Left ventricle myocardium inferior (tissue), 1 donor: Measurements from ENCODE around the gene RENBP. TPM values are rescaled to one million over a fixed set of nuclear protein-coding genes. Genes with fewer than 3 reads are reported as not detected.

ENCODE experiments used
- DNase-seq: peaks from one replicate; pipeline ENCODE4 v3.0.0-alpha.2; 2020
- H3K27ac ChIP-seq: fragments of 200-600 bp; replicated peaks from 2 replicates; pipeline ENCODE4 v1.8.0; 2021
- H3K27me3 ChIP-seq: fragments of 200-600 bp; 2 replicates; pipeline ENCODE4 v1.8.0; 2021; ENCODE audit warnings: low read depth
- H3K36me3 ChIP-seq: fragments of 200-600 bp; 2 replicates; pipeline ENCODE4 v1.8.0; 2021
- H3K4me1 ChIP-seq: fragments of 200-600 bp; 2 replicates; pipeline ENCODE4 v1.8.0; 2021
- H3K4me3 ChIP-seq: fragments of 200-600 bp; 2 replicates; pipeline ENCODE4 v1.8.0; 2021; ENCODE audit warnings: mild to moderate bottlenecking, moderate library complexity
- H3K9me3 ChIP-seq: fragments of 200-600 bp; replicated peaks from 2 replicates; pipeline ENCODE4 v1.8.0; 2021
- CTCF ChIP-seq: fragments of 200-600 bp; IDR thresholded peaks from 2 replicates; pipeline ENCODE4 v1.8.0; 2021; ENCODE audit warnings: antibody characterized with exemption, mild to moderate bottlenecking, borderline replicate concordance
- intact Hi-C: fragments of 100-400 bp; cut with micrococcal nuclease; formaldehyde crosslinking; loops from one replicate; pipeline ENCODE4 v1.11.0; 2022
- total RNA-seq: library from RNA; stranded (reverse); fragmentation: NEBNext Ultra II Directional; extraction: Animal tissue kit (Norgen Biotek cat#: 25700); gene quantifications from one replicate; pipeline ENCODE4 v1.2.1, GENCODE V29; 2021
- donor health status: DM: no; HTN: yes; CAD: no; lungs with severe emphysema.

Gene RENBP
- total RNA-seq, 1 donor from 2014 or later, result 7.5 TPM

GRCh38 chrX:153989973-153990655, 45.7 kb upstream of the RENBP start:
- no peaks in the 10 kb centered on the region for H3K4me1 ChIP-seq

GRCh38 chrX:153988493-153988892, 44.0 kb upstream of the RENBP start:
- no peak for DNase-seq
- H3K4me3 ChIP-seq, result no peak overlapping the region
- intact Hi-C loops, result no loop called here
- H3K36me3 ChIP-seq, result no peaks in the 10 kb centered on the region
- no peak for TF ChIP-seq CTCF
- no peaks in the 10 kb centered on the region for H3K27me3 ChIP-seq
- H3K4me1 ChIP-seq, result no peaks in the 10 kb centered on the region
- no peaks in the 10 kb centered on the region for H3K9me3 ChIP-seq
- no peak overlapping the region for H3K27ac ChIP-seq

More at GRCh38 chrX:153989973-153990655, 45.7 kb upstream of the RENBP start:
- TF ChIP-seq CTCF, result no peak
- Histone ChIP-seq H3K36me3 (no peaks in the 10 kb centered on the region), H3K27ac (no peak overlapping the region), H3K27me3 (no peaks in the 10 kb centered on the region), H3K4me3 (no peak overlapping the region), H3K9me3 (no peaks in the 10 kb centered on the region)
- intact Hi-C loops, result no loop called here
- DNase-seq, result no peak

DNA sequence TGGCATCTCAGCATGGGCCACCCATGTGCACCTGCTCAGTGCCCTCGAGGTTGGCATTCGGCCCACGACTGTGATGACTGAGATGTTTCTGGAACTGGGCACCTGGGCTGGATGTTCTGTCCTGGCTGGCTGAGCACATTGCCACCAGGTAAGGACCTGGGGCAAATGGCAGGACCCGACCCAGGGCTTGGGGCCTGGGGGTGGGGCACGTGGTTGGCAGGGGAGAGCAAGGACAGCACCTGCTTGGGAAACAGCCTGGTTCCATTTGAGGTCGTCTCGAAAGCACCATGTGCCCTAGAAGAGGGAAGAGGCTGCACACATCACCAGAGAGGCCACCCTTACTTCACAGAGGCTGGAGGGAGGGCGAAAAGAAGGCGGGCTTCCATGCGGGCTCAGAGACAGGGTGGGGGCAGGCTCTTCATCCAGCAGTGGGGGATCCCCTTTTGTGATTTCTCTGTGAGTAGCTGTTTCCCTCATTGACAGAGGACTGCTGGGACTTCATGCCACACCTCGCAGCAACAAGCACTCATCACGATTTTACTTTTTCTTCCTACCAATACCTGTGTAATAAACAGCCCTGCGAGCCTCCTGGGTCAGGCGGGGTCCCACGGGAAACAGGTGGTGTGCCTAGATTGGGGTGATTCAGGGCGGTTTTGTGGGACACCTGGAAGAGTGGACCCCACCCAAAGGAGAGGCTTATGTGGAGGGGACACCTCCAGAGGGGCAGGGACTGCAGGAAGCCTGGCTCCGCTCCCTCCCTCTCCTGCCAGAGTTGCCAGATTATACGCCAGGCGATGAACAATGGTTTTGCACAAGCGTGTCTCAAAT, 40.1 kb upstream of the RENBP start:
- intact Hi-C loops, result no loop called here
- H3K27me3 ChIP-seq, result no peaks in the 10 kb centered on the region
- H3K36me3 ChIP-seq, result no peaks in the 10 kb centered on the region
- H3K4me3 ChIP-seq, result peak overlapping the region; percentile 47
- no peak for TF ChIP-seq CTCF
- H3K4me1 ChIP-seq, result no peaks in the 10 kb centered on the region
- H3K27ac ChIP-seq, result peak overlapping the region; percentile 77
- no peak for DNase-seq
- H3K9me3 ChIP-seq, result no peaks in the 10 kb centered on the region

GRCh38 chrX:153983321-153983801, 38.9 kb upstream of the RENBP start:
- intact Hi-C loops, result no loop called here
- Histone ChIP-seq H3K27ac (no peak overlapping the region), H3K36me3 (no peaks in the 10 kb centered on the region), H3K9me3 (no peaks in the 10 kb centered on the region), H3K4me1 (no peaks in the 10 kb centered on the region), H3K4me3 (no peak overlapping the region), H3K27me3 (no peaks in the 10 kb centered on the region)
- no peak for DNase-seq
- no peak for TF ChIP-seq CTCF

GRCh38 chrX:153981771-153982533, 37.5 kb upstream of the RENBP start:
- DNase-seq, result peak; percentile 48
- H3K9me3 ChIP-seq, result no peaks in the 10 kb centered on the region
- no peaks in the 10 kb centered on the region for H3K36me3 ChIP-seq
- no peaks in the 10 kb centered on the region for H3K27me3 ChIP-seq
- H3K27ac ChIP-seq, result no peak overlapping the region
- no peak overlapping the region for H3K4me3 ChIP-seq
- H3K4me1 ChIP-seq, result no peaks in the 10 kb centered on the region
- intact Hi-C loops, result no loop called here
- no peak for TF ChIP-seq CTCF
